GM18511 (cell line): Measurements from ENCODE around the gene CEP350.
"Not testable (repeated sequence)": the region's sequence is repeated elsewhere in the genome, so short reads cannot be mapped to it uniquely, and the experiment has no call there.

Experiments
- ATAC-seq: cut with Tn5 transposase; IDR thresholded peaks from one replicate; pipeline ENCODE4 v1.9.1; 2021; ENCODE audit warnings: mild to moderate bottlenecking, moderate library complexity; ENCODE audit not compliant: unreplicated experiment

The CEP350 gene

DNA sequence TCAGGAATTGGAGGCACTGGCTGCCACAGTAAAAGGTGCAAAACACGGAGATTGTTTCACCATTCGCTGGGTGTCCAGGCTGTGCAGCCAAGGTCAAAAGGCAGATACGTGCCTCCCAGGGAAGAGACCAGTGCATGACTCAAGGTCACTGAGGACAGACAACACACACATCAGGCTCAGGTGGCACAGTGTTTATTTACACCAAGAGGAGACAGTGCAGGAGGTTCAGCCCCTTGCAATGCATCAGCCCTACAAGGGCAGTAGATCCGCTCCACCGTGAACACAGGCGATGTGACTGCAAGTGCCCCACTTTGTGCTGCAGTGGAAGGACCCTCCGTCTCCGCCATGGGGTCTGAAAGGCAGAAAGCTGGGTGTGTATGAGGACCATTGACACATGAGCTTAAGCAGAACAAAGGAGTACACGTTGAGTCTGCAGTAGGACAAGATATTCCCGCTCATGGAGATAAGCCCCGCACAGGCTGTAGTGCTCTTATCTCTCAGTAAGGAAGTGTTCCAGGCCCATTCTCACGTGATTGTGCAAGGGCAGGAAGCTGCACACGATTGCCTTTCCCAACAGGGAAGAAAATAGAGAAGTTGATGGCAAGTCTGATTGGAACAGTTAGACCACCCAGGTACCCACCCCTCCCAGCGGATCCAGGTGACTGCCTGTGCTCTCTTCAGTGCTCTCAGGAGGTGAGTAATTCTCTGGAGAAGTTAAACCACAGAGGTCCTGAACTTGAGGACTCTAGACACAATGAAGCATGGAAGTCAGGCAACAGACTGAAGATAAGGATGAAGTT, 162.6 kb downstream of the CEP350 start:
- no peak for ATAC-seq

DNA sequence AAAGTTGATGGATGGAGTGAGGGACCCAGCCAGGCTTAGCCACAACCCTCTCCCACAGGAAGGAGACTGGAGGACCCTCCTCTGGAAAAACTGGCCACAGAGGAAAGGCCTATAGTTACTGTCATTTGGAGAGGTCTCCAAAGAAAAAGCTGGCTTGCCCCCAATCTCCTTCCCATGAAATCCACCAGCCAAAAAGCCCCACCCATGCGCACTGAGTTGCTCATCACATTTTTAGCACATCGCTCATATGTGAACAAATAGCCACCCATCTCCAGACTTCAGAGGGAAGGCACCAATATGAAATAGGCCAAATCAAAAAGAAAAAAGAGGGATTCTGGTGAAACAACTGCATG, 163.1 kb downstream of the CEP350 start:
- ATAC-seq, result no peak

DNA sequence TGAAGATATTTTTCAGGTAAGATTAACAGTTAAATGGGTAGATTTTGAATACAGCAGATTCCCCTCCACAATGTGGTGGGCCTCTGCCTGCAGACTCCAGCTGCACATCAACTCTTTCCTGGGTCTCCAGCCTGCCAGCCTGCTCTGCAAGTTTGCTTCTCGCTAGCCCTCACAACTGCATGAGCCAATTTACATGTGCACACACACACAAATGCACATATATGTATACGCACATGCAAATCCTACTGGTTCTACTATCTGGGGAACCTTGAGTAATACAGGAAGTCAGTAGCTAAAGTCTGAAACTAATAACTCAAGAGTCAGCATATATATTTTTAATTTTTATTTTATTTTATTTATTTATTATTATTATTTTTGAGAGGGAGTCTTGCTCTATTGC, 165.2 kb downstream of the CEP350 start:
- ATAC-seq, result no peak

DNA sequence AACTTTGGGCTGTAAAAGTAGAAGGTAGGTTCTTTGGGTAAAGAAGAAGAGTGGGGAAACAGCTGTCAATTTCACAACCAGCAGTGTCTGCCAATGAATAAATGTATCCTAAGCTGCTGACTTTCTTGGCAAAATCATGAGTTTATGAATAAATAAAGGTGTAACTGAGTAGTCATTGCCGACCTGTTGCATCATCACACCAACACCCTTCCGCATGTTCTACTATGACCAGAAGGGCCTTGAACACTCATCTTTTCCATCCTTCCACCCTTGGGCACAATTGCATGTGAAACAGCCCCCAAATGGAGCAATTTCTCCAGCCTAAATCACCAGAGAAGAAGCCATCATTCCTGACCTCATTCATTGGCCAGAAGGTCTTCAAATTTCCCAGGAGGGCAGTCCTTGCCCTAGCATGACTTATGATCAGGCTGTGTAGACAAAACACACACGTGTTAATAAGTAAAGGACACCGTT, 168.9 kb downstream of the CEP350 start:
- no peak for ATAC-seq

DNA sequence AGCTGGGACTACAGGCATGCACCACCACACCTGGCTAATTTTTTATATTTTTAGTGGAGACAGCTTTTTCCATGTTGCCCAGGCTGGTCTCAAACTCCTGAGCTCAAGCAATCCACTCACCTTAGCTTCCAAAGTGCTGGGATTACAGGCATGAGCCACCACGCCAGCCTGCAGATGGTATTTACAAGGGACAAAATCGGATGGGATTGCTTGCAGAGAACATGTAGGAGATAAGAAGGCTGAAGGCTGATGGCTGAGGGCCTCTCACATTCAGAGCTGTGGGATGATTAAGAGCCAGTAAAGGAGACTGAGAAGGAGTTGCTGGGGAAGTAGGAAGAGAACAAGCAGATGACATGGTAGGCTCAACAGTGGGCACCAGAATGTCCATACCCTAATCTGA, 176.0 kb downstream of the CEP350 start:
- no peak for ATAC-seq

DNA sequence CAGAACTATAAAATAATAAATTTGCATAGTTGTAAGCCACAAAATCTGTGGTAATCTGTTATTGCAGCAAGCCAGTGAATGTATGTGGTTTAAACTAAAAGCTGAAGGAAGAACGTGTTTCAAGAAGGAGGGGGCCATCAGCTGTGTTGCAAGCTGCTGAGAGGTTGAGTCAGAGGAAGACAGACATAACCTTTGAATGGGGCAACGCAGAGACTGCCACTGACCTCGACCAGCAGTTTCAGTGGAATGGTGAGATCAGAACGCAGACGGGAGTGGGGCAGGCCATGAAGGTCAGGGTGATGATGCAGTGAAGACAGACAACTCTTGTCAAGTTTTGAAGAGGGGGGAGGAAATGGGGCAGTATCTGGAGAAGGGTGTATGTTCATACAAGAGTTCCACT, 176.9 kb downstream of the CEP350 start:
- ATAC-seq, result no peak

DNA sequence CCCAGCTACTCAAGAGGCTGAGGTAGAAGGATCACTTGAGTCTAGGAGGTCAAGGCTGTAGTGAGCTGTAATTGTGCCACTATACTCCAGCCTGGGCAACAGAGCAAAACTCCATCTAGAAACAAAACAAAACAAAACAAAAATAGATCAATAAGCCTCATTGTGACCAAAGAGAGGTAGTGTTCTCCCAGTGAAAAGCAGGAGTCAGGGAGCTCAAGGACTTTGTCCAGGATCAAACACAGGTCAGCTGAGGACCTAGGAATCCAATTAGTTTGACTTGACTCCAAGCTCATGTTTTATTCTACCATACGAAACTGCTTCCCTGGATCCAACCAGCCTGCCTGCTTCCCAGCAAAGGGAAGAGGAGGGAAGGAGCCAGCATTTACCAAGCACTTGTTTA, 178.6 kb downstream of the CEP350 start:
- no peak for ATAC-seq

DNA sequence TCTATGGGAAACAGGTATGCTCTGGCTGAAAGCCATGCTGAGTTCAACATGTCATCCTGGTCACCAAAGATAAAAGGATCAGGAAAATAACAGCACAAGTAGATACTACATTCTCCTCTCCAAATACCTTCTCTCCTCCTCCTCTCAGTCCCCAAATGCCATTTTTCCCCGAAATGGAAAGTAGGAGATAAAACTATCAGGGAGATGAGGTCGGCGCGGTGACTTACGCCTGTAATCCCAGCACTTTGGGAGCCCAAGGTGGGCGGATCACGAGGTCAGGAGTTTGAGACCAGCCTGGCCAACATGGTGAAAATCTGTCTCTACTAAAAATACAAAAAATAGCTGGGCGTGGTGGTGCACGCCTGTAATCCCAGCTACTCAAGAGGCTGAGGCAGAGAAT, 179.1 kb downstream of the CEP350 start:
- not testable (repeated sequence) for ATAC-seq

DNA sequence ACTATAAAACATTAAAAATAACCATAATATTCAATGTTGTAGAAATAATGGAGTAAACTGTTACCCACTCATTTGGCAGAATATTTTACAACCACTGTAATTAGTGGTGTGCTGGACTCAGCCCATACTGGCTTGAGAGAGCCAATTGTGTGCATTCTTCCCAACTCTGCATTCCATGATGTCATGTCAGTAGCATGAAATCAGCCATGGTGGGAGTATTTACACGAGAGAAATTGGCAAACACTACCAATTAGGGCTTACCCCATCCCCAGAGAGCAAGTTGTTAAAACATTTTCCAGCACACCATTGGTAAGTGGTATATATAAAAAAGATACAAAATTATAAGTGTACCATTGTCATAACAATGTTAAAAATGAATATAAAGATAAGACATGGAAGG, 180.9 kb downstream of the CEP350 start:
- no peak for ATAC-seq

DNA sequence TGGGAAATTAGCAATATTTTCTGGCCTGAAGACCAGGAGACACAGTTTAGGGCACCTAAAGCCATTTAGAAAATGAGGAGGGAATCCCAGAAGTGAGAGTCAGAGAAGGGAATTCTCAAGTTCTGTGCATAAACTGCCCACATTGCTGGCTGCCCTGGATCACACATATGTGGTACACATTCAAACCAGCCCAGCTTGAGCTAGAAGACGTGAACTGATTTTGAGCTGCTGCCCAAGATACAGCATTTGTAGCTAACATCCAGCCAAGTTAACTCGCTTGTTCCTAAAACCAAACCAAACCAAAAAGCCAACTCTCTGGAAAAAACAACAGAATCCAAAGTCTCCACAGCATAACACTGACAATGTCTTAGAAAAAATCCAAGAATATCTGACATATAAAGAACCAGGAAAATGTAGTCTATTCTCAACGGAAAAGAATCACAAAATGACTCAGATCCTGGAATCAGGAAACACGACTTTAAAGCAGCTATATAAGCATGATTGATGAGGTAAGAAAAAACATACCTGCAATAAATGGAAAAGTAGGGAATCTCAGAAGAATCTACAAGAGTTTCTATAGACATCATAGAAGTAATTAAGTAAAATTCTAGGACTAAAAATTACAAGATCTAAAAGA, 181.8 kb downstream of the CEP350 start:
- no peak for ATAC-seq

DNA sequence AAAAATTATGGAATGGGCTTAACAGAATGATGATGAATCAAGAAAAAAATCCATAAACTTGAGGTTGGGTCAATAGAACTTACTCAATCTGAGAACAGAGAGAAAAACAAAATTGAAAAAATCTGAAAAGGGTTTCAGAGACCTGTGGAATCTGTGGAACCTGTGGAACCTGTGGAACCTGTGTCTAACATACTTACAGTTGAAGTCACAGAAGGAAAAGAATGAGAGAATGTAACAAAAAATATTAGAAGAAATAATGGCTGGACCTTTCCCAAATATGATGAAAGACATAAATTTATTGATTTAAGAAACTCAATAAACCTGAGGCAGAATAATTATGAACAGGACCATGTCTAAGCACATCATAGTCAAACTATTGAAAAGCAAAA, 182.4 kb downstream of the CEP350 start:
- ATAC-seq, result no peak

DNA sequence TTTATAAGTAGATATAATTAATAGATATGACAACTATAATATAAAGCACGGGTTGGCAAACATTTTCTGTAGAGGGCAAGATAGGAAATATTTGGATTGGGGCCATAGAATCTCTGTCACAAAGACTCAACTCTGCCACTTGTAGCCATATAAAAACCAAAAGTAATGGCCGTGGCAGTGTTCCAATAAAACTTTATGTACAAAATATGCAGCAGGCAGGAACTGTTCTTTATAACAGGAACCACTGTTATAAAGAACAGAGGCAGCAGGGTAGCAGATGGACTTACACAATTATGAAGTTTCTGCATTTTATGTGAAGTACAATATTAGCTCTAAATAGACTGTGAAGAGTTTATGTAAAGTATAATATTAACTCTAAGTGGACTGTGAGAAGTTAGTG, 183.2 kb downstream of the CEP350 start:
- no peak for ATAC-seq

DNA sequence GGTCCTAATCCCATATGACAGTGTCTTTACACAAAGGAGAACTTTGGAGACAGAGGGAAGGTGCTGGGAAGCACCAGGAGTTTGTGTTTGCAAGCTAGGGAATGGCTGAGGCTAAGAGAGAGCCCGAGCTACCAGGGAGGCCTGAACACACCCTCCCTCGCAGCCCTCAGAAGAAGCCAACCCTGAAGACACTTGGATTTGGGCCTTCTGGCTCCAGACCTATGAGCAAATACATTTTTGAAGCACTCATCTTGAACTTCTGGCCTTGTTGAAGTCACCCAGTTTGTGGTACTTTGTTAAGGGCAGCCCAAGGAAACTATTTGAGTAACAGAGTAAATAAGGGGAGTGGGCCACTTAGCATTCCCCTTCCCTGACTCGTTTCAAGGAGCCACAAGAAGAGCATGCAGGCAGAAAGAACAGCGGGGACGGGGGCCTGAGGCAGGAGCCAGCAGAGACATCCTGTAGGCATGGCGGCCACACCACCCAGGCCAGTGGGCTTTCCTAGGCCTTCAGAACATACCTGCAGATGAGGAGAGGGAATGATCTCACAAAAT, 186.8 kb downstream of the CEP350 start:
- ATAC-seq, result no peak

DNA sequence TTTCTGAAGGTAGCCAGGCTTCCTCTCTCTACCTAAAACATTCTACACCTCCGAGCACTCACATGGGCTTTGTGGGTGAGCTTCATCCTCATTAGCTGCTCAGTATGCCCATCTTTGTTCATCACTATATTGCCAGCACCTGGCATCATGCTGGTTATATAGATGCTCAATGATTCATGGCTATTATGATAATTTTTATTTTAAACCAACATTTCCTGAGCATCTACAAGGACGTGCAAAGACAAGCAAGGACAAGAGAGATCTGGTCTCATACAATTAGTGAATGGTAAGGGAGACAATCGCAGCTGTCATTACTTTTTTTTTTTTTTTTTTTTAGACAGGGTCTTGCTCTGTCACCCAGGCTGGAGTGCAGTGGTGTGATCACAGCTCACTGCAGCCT, 188.7 kb downstream of the CEP350 start:
- no peak for ATAC-seq

DNA sequence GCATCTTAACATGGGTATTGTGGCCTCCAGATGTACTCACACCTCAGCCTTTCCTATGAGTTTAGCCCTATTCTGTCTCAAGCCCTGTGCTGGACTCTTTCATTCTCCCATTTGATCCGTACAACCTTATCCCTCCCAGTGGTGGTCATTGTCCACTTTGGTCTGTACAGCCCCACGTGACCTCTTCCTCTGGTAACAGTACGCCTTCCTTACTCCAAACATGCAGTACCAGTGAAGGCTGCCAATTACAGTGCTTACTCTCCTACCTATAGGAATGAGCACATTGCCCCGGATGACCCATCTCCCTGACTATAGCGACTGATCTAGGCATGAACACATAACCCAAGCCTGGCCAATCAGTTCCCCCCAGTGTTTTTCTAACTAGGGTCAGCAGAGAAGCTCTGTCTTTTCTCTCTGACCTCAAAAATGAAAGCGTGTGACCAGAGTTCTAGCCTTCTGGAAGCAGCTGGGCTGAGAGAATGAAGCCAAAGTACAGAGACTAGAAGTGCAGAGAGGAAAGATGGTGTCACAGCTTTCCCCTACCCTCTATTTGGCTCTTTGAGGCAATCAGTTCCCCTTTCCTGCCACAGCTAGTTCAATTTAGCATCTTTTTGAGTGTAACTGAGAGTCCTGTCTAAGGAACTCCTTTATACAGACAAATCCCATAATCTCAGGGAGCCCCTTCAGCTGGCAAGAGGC, 190.2 kb downstream of the CEP350 start:
- ATAC-seq, result no peak

DNA sequence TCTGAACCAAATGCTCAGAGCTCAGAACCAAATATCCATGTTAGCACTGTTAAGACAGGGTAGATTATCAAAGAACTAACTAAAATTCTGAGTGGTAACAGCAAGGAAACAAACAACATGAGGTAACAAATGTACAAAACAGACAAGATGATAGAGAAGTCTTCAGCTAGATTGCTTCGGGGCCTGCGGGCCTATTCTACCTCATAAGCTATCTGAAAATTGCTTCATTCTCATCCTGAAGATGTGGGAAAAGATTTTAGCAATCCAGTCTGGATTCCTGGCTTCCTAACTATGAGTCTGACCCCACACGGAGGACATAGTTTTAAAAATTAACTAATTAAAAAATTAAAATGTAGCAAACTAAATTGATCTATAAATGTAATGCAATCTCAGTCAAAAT, 190.8 kb downstream of the CEP350 start:
- no peak for ATAC-seq

DNA sequence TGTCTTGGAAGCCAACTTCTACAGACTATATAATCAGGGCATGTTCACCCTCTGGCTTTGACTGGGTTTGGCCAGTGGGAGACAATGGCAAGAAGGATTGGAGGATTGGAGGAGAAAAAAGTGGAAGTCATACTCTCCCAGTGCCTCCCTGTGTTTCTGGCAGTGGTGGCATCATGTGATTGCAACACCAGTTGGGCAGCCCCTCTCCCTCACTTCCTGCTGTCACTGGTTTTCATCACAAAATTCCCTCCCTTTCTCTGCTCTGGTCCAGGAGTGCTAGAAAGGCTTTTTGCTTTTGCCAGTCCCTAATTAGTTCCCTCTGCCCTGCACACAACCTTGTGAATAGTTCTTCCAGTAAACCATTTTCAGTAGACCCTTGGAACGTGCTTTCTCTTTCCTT, 196.4 kb downstream of the CEP350 start:
- ATAC-seq, result no peak

DNA sequence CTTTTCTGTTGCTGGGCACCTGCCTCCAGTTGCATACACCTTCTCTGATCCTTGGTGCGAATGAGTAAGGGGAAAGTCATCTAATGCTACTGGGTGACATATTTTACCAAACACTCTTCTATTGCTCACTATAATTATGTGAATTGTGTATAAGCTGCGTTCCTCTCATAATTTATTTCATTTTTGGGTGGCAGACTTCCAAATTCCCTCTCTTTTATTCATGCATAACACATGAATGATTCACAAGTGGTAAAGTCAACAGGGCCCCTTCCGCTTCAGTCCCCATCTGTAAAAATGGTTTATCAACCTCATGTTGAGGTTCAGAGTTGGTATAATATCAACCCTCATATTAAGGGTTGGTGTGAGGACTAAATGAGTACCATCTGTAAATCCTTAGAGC, 196.9 kb downstream of the CEP350 start:
- ATAC-seq, result no peak

DNA sequence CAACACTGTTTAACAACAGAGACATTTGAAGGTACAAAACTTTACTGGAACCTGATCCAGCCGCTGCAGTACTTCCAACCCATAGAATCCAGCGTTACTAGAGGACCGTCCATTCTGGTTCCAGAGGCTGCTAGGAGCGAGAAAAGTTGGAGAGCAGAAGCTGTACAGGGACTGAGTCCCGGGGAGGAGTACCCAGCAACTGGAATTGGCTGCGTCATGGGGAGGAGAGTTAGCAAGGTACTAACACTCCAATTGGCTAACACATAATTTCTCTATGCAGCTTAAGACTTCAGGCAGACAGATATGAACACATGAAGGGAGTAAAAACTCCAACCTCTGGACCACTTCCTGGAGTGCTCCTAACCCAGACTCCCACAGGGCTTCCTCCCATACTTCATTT, 198.0 kb downstream of the CEP350 start:
- no peak for ATAC-seq

DNA sequence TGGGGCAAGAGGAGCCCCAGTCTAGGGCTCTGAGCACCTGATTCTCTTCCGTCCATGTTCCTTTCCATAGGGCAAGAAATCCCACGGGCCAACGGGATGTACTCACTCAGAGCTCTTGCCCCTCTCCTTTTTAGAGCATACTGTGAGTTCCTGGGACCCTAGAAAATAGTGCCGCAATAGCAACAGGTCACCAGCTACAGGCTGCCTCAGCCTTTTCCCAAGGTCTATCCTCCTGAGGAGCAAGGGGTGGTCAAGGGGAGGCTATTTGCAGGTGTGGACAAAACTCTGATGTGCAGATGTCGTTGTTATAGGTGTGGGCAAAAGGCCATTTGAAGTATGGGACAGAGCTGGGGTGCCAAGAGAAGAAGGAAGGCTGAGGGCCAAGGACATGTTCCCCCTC, 198.4 kb downstream of the CEP350 start:
- ATAC-seq, result no peak

DNA sequence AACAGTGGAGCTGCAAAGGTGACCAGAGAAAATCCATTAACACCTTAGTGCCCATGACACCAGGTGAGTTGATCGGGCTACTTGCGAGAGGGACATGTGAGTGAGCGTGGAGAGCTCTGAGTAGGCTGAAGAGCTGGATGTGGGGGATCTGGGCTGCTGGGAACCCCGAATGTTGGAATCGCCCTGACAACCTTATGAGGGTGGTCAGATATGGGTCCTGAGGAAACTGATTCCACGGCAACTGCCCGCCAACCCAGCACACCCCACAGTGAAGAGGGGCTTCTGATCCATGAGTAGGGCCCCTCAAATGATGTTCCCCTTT, 199.4 kb downstream of the CEP350 start:
- ATAC-seq, result peak; percentile 5
